Hepatocyte (in vitro differentiated cells): ENCODE data around the gene PEAR1.

Experiments used
- EZH2 ChIP-seq: fragments of 200-600 bp; sonication (generic); IDR thresholded peaks from 2 replicates; pipeline ENCODE4 v1.6.1; 2016; ENCODE audit warnings: antibody characterized with exemption, mild to moderate bottlenecking, borderline replicate concordance
- EZH2phosphoT487 ChIP-seq: fragments of 200-600 bp; sonication (generic); IDR thresholded peaks from one replicate; pipeline ENCODE4 v1.6.1; 2018; ENCODE audit warnings: antibody characterized with exemption, mild to moderate bottlenecking, low read depth, moderate library complexity; ENCODE audit not compliant: unreplicated experiment, severe bottlenecking
- TF ChIP-seq, protein P1 (sequence below): fragments of 200-600 bp; sonication (generic); IDR thresholded peaks from 2 replicates; pipeline ENCODE4 v1.5.1; 2016; ENCODE audit warnings: antibody characterized with exemption, mild to moderate bottlenecking; ENCODE audit not compliant: poor library complexity

DNA sequence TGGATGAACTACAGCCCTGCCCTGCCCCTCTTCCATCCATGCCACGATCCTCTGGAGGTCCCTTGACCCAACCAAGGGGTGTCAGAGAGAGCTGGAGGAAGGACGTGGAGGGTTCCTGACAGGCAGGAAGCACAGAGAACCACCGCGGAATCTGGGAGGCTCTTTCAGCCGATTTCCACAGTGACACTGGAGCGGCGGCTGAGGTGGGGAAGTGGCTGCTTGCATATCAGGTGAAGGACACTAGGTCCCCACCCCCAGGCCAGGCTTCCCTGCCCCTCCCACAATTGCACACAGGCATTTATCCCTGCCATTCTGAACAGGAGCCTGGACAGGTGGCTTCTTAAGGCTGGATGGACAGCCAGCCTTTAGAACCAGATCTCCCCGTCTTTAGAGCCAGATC, 44.4 kb downstream of the PEAR1 start:
- TF ChIP-seq, protein P1, sequence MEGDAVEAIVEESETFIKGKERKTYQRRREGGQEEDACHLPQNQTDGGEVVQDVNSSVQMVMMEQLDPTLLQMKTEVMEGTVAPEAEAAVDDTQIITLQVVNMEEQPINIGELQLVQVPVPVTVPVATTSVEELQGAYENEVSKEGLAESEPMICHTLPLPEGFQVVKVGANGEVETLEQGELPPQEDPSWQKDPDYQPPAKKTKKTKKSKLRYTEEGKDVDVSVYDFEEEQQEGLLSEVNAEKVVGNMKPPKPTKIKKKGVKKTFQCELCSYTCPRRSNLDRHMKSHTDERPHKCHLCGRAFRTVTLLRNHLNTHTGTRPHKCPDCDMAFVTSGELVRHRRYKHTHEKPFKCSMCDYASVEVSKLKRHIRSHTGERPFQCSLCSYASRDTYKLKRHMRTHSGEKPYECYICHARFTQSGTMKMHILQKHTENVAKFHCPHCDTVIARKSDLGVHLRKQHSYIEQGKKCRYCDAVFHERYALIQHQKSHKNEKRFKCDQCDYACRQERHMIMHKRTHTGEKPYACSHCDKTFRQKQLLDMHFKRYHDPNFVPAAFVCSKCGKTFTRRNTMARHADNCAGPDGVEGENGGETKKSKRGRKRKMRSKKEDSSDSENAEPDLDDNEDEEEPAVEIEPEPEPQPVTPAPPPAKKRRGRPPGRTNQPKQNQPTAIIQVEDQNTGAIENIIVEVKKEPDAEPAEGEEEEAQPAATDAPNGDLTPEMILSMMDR = no peak
- TF ChIP-seq EZH2 = no peak
- TF ChIP-seq EZH2phosphoT487 = no peak
